H9 (cell line): ENCODE results near the gene ARHGDIB. TPM values are rescaled to one million over a fixed set of nuclear protein-coding genes. Genes with fewer than 3 reads are reported as not detected.

ENCODE experiments used
- DNase-seq: peaks from one replicate; pipeline ENCODE4 v3.0.0-alpha.2; 2017
- H2AFZ ChIP-seq: one replicate; pipeline ENCODE4 v1.6.1; 2013; ENCODE audit warnings: mild to moderate bottlenecking, low read length, control low read depth, moderate library complexity
- H2AK5ac ChIP-seq: 2 replicates; pipeline ENCODE4 v1.6.1; 2013; ENCODE audit warnings: low read length, control low read depth, mixed read lengths; ENCODE audit not compliant: insufficient read length
- H2BK120ac ChIP-seq: one replicate; pipeline ENCODE4 v1.6.1; 2013; ENCODE audit warnings: low read depth, mild to moderate bottlenecking, low read length, control low read depth, inconsistent platforms; ENCODE audit not compliant: poor library complexity, severe bottlenecking
- H2BK12ac ChIP-seq: 2 replicates; pipeline ENCODE4 v1.6.1; 2013; ENCODE audit warnings: low read length, control low read depth, mixed read lengths, low read depth; ENCODE audit not compliant: insufficient read length
- H2BK15ac ChIP-seq: 2 replicates; pipeline ENCODE4 v1.6.1; 2013; ENCODE audit warnings: low read depth, low read length, control low read depth
- H2BK20ac ChIP-seq: one replicate; pipeline ENCODE4 v1.6.1; 2013; ENCODE audit warnings: low read depth, mild to moderate bottlenecking, low read length, control low read depth, inconsistent platforms; ENCODE audit not compliant: poor library complexity, severe bottlenecking
- H2BK5ac ChIP-seq: 2 replicates; pipeline ENCODE4 v1.6.1; 2013; ENCODE audit warnings: low read length, control low read depth, mixed read lengths; ENCODE audit not compliant: insufficient read length
- H3K14ac ChIP-seq: 2 replicates; pipeline ENCODE4 v1.6.1; 2013; ENCODE audit warnings: low read length, control low read depth; ENCODE audit not compliant: insufficient read depth
- H3K18ac ChIP-seq: 2 replicates; pipeline ENCODE4 v1.6.1; 2013; ENCODE audit warnings: low read depth, mild to moderate bottlenecking, mixed read lengths, low read length, control low read depth; ENCODE audit not compliant: insufficient read length
- H3K23ac ChIP-seq: 2 replicates; pipeline ENCODE4 v1.6.1; 2013; ENCODE audit warnings: low read length, control low read depth, mixed read lengths, low read depth; ENCODE audit not compliant: insufficient read length
- H3K23me2 ChIP-seq: 2 replicates; pipeline ENCODE4 v1.6.1; 2013; ENCODE audit warnings: low read depth, mild to moderate bottlenecking, mixed read lengths, low read length, control low read depth; ENCODE audit not compliant: insufficient read length, poor library complexity, severe bottlenecking
- H3K27ac ChIP-seq: 2 replicates; pipeline ENCODE4 v1.5.1; 2013; ENCODE audit warnings: low read length, control low read depth, mixed read lengths, low read depth; ENCODE audit not compliant: insufficient read length
- H3K27me3 ChIP-seq: 2 replicates; pipeline ENCODE4 v1.6.1; 2013; ENCODE audit warnings: low read length, control low read depth, inconsistent platforms; ENCODE audit not compliant: insufficient read depth
- H3K4ac ChIP-seq: 2 replicates; pipeline ENCODE4 v1.6.1; 2013; ENCODE audit warnings: low read depth, mild to moderate bottlenecking, control low read depth, inconsistent platforms, low read length, moderate library complexity
- H3K4me1 ChIP-seq: 2 replicates; pipeline ENCODE4 v1.6.1; 2013; ENCODE audit warnings: low read length, control low read depth, inconsistent platforms; ENCODE audit not compliant: insufficient read depth
- H3K4me2 ChIP-seq: 2 replicates; pipeline ENCODE4 v1.6.1; 2013; ENCODE audit warnings: low read length, control low read depth, mixed read lengths; ENCODE audit not compliant: insufficient read length, insufficient read depth
- H3K56ac ChIP-seq: 2 replicates; pipeline ENCODE4 v1.6.1; 2013; ENCODE audit warnings: low read depth, mild to moderate bottlenecking, mixed read lengths, low read length, control low read depth; ENCODE audit not compliant: insufficient read length
- H3K79me1 ChIP-seq: 2 replicates; pipeline ENCODE4 v1.6.1; 2013; ENCODE audit warnings: low read depth, mild to moderate bottlenecking, moderate library complexity, low read length, control low read depth, inconsistent platforms; ENCODE audit not compliant: insufficient read depth, poor library complexity, severe bottlenecking
- H3K79me2 ChIP-seq: 2 replicates; pipeline ENCODE4 v1.6.1; 2013; ENCODE audit warnings: low read length, control low read depth, inconsistent platforms; ENCODE audit not compliant: insufficient read depth
- H3K9ac ChIP-seq: 2 replicates; pipeline ENCODE4 v1.6.1; 2013; ENCODE audit warnings: low read length, control low read depth, mixed read lengths; ENCODE audit not compliant: insufficient read length; ENCODE audit errors: extremely low read depth
- H3K9me3 ChIP-seq: one replicate; pipeline ENCODE4 v1.6.1; 2013; ENCODE audit warnings: low read depth, low read length, inconsistent platforms; ENCODE audit not compliant: control insufficient read depth
- H3T11ph ChIP-seq: one replicate; pipeline ENCODE4 v1.6.1; 2013; ENCODE audit warnings: mild to moderate bottlenecking, low read length, control low read depth, inconsistent platforms
- H4K20me1 ChIP-seq: one replicate; pipeline ENCODE4 v1.6.1; 2013; ENCODE audit not compliant: control insufficient read depth, insufficient read length, insufficient read depth
- H4K5ac ChIP-seq: 2 replicates; pipeline ENCODE4 v1.6.1; 2013; ENCODE audit warnings: low read depth, mild to moderate bottlenecking, mixed read lengths, low read length, control low read depth; ENCODE audit not compliant: insufficient read length
- H4K8ac ChIP-seq: replicated peaks from 2 replicates; pipeline ENCODE4 v1.6.1; 2013; ENCODE audit warnings: low read length, control low read depth, mixed read lengths, low read depth; ENCODE audit not compliant: insufficient read length
- H4K91ac ChIP-seq: 2 replicates; pipeline ENCODE4 v1.6.1; 2013; ENCODE audit warnings: low read depth, mild to moderate bottlenecking, moderate library complexity, mixed read lengths, low read length, control low read depth; ENCODE audit not compliant: insufficient read length
- H3K27ac Mint-ChIP-seq, 3 experiments: 2 replicates in 2 of 3; 3 replicates in 1 of 3; pipeline ENCODE4 v1.8.0; 2020 to 2021; ENCODE audit warnings: mixed read lengths in 3 of 3, mild to moderate bottlenecking in 1 of 3, moderate library complexity in 1 of 3
- H3K27me3 Mint-ChIP-seq: 2 replicates; pipeline ENCODE4 v1.8.0; 2021; ENCODE audit warnings: low read depth, mild to moderate bottlenecking, moderate library complexity, mixed read lengths
- H3K36me3 Mint-ChIP-seq, 3 experiments: 2 replicates in 2 of 3; 3 replicates in 1 of 3; pipeline ENCODE4 v1.8.0; 2020 to 2021; ENCODE audit warnings: low read depth in 3 of 3, mixed read lengths in 3 of 3; ENCODE audit not compliant: insufficient read depth in 1 of 3
- H3K4me1 Mint-ChIP-seq, 2 experiments: 2 replicates each; pipeline ENCODE4 v1.8.0; 2020; ENCODE audit warnings: mixed read lengths in 2 of 2
- H3K4me3 Mint-ChIP-seq, 2 experiments: 2 replicates in 1 of 2; 3 replicates in 1 of 2; pipeline ENCODE4 v1.8.0; 2020 to 2021; ENCODE audit warnings: mild to moderate bottlenecking in 2 of 2, mixed read lengths in 2 of 2, moderate library complexity in 1 of 2
- H3K9me3 Mint-ChIP-seq, 2 experiments: 2 replicates in 1 of 2; 3 replicates in 1 of 2; pipeline ENCODE4 v1.8.0; 2020; ENCODE audit warnings: mild to moderate bottlenecking in 2 of 2, mixed read lengths in 2 of 2, moderate library complexity in 1 of 2
- WGBS: extraction: QIAGEN DNeasy Blood & Tissue Kit; methylation state at CpG from one replicate; pipeline ENCODE4 v1.1.7; 2013; ENCODE audit warnings: missing lambda C conversion rate, low lambda C conversion rate, mixed read lengths; ENCODE audit not compliant: insufficient read length; ENCODE audit errors: extremely low coverage; 5-methylcytosine and 5-hydroxymethylcytosine counted together
- total RNA-seq: library from RNA; stranded (reverse); gene quantifications from 2 replicates; pipeline ENCODE4 v1.2.1, GENCODE V29; 2021
- TF ChIP-seq, protein P1 (sequence below): fragments of 200-600 bp; sonication (generic); conservative IDR thresholded peaks from 3 replicates; pipeline ENCODE4 v1.8.0; 2021; ENCODE audit warnings: antibody characterized with exemption, mild to moderate bottlenecking

Gene ARHGDIB
- total RNA-seq, 1 experiment from 2014 or later = 0.44 TPM

DNA sequence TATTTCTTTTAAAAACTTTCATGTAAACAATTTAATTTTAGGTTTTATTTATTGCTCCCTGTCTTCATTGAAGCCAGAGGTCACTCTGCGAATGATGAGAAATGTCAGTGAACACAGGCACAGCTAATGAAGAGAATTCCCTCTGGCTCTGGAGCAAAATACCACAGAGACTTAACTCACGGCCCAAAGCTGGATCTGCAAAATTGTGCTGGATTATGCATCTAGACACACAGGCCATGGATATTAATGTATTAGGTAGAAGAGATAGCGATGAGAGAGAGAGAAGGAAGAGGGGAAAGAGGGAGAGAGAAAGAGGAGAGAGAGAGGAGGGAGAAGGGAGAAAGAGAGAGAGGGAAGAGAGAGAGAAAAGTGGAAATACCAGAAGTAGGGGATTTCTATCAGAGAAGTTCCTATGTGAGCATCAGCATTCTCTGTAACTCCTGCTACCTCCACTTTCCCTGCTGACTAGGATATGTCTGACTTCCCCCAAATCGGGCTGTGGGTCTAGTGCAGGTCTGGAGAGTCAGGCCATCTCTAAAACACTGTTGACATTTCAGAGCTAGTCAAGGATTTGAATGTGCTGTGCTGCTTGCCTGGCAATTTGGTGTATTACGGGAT is 3.7 kb downstream of the ARHGDIB start:
- Histone ChIP-seq H3K27ac (no peak overlapping the region), H4K91ac (no peak overlapping the region), H4K5ac (no peak overlapping the region), H2AFZ (peak overlapping the region; percentile 7), H3K4me1 (peaks cover 8% of the 10 kb centered on the region), H3K18ac (no peak overlapping the region), H2BK15ac (no peak overlapping the region), H3K79me1 (no peaks in the 10 kb centered on the region), H2BK120ac (no peak overlapping the region), H3K14ac (no peak overlapping the region), H3K27me3 (no peaks in the 10 kb centered on the region), H3K4ac (no peak overlapping the region), H4K20me1 (no peaks in the 10 kb centered on the region), H4K8ac (no peak overlapping the region), H2BK12ac (no peak overlapping the region), H3K4me2 (no peak overlapping the region), H3K79me2 (no peaks in the 10 kb centered on the region), H2AK5ac (no peak overlapping the region), H2BK5ac (no peak overlapping the region), H3K9ac (no peak overlapping the region), H2BK20ac (no peak overlapping the region), H3K56ac (no peak overlapping the region), H3K23me2 (no peaks in the 10 kb centered on the region), H3K23ac (no peak overlapping the region), H3T11ph (no peak overlapping the region), H3K9me3 (no peaks in the 10 kb centered on the region)
- WGBS = 100% methylated on average over 1 of the region's 5 CpGs
- Mint-ChIP-seq H3K4me3 (no peak overlapping the region), H3K9me3 (no peaks in the 10 kb centered on the region), H3K27ac (no peak overlapping the region), H3K27me3 (no peaks in the 10 kb centered on the region), H3K36me3 (no peaks in the 10 kb centered on the region), H3K4me1 (peaks cover 12 to 13% of the 10 kb centered on the region in 2 experiments)
- no peak for DNase-seq
- TF ChIP-seq, protein P1, sequence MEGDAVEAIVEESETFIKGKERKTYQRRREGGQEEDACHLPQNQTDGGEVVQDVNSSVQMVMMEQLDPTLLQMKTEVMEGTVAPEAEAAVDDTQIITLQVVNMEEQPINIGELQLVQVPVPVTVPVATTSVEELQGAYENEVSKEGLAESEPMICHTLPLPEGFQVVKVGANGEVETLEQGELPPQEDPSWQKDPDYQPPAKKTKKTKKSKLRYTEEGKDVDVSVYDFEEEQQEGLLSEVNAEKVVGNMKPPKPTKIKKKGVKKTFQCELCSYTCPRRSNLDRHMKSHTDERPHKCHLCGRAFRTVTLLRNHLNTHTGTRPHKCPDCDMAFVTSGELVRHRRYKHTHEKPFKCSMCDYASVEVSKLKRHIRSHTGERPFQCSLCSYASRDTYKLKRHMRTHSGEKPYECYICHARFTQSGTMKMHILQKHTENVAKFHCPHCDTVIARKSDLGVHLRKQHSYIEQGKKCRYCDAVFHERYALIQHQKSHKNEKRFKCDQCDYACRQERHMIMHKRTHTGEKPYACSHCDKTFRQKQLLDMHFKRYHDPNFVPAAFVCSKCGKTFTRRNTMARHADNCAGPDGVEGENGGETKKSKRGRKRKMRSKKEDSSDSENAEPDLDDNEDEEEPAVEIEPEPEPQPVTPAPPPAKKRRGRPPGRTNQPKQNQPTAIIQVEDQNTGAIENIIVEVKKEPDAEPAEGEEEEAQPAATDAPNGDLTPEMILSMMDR = no peak
